Fibroblast of lung (primary cell): ENCODE data around the gene UACA. TPM values are rescaled to one million over a fixed set of nuclear protein-coding genes. Genes with fewer than 3 reads are reported as not detected.
"Not testable (repeated sequence)": the region's sequence is repeated elsewhere in the genome, so short reads cannot be mapped to it uniquely, and the experiment has no call there.

ENCODE experiments used
- DNase-seq, 2 donors: peaks; one replicate each; pipeline versions ENCODE4 v3.0.0 to v3.0.0-alpha.2; 2010; ENCODE audit warnings: low read depth in 2 of 2
- H2AFZ ChIP-seq: 2 replicates; pipeline ENCODE4 v1.5.1; 2012; ENCODE audit warnings: low read length, control low read depth, inconsistent platforms
- H3K27ac ChIP-seq: 2 replicates; pipeline ENCODE4 v1.5.1; 2011; ENCODE audit warnings: low read length, control low read depth; ENCODE audit not compliant: insufficient read depth
- H3K27me3 ChIP-seq: 2 replicates; pipeline ENCODE4 v1.5.1; 2011; ENCODE audit warnings: mild to moderate bottlenecking, low read length; ENCODE audit not compliant: control insufficient read depth, insufficient read depth
- H3K36me3 ChIP-seq: 2 replicates; pipeline ENCODE4 v1.5.1; 2011; ENCODE audit warnings: low read length; ENCODE audit not compliant: control insufficient read depth, insufficient read depth
- H3K4me1 ChIP-seq: 2 replicates; pipeline ENCODE4 v1.5.1; 2011; ENCODE audit warnings: low read length; ENCODE audit not compliant: control insufficient read depth, insufficient read depth; ENCODE audit errors: extremely low read depth
- H3K4me2 ChIP-seq: 2 replicates; pipeline ENCODE4 v1.5.1; 2011; ENCODE audit warnings: low read length, control low read depth; ENCODE audit not compliant: insufficient read depth; ENCODE audit errors: extremely low read depth
- H3K4me3 ChIP-seq, 4 experiments: fragments of 200-600 bp in 1 of 4; sonication (generic) in 1 of 4; replicated peaks in 1 of 4; 2 replicates each; pipeline ENCODE4 v1.5.1; 2011 to 2016; ENCODE audit warnings: low read length in 4 of 4, low read depth in 3 of 4, mild to moderate bottlenecking in 3 of 4, control low read depth in 2 of 4, inconsistent platforms in 1 of 4, mixed read lengths in 1 of 4; ENCODE audit not compliant: insufficient read depth in 1 of 4; ENCODE audit errors: control extremely low read depth in 1 of 4
- H3K79me2 ChIP-seq: 2 replicates; pipeline ENCODE4 v1.5.1; 2012; ENCODE audit warnings: mild to moderate bottlenecking, low read length, inconsistent platforms; ENCODE audit not compliant: control insufficient read depth, insufficient read depth
- H3K9ac ChIP-seq: 2 replicates; pipeline ENCODE4 v1.5.1; 2011; ENCODE audit warnings: mild to moderate bottlenecking, low read length, control low read depth; ENCODE audit not compliant: insufficient read depth
- H3K9me3 ChIP-seq: 2 replicates; pipeline ENCODE4 v1.5.1; 2012; ENCODE audit warnings: low read depth, low read length; ENCODE audit not compliant: control insufficient read depth, insufficient read depth
- H4K20me1 ChIP-seq: 2 replicates; pipeline ENCODE4 v1.5.1; 2011; ENCODE audit warnings: low read length; ENCODE audit not compliant: control insufficient read depth, insufficient read depth; ENCODE audit errors: extremely low read depth
- CTCF ChIP-seq, 2 donors: IDR thresholded peaks in 1 of 2; conservative IDR thresholded peaks in 1 of 2; 1 replicate in 1 of 2; 2 replicates in 1 of 2; pipeline ENCODE4 v1.5.1; 2011 to 2012; ENCODE audit warnings: low read length in 2 of 2, control low read depth in 1 of 2, inconsistent platforms in 1 of 2, low read depth in 1 of 2, mild to moderate bottlenecking in 1 of 2
- EZH2 ChIP-seq: IDR thresholded peaks from 2 replicates; pipeline ENCODE4 v1.5.1; 2012; ENCODE audit warnings: low read length, control low read depth, mild to moderate bottlenecking; ENCODE audit errors: missing control alignments
- polyA plus RNA-seq, 2 donors: library from polyadenylated mRNA; depleted of rRNA in 1 of 2; stranded (reverse) in 1 of 2; unstranded in 1 of 2; fragments of >200 nt; gene quantifications; 2 replicates each; pipeline ENCODE4 v1.2.1, GENCODE V29; 2011 to 2012; ENCODE audit warnings: missing spikeins in 1 of 2
- total RNA-seq: library from RNA; depleted of rRNA; stranded (reverse); fragments of >200 nt; gene quantifications from 2 replicates; pipeline ENCODE4 v1.2.1, GENCODE V29; 2014

Gene UACA
- total and polyA plus RNA-seq, 2 donors (not counting 1 experiment from before 2014, with no cell fraction given), result 170 to 187 TPM

- Histone ChIP-seq H3K9me3 (no peaks in the 10 kb centered on the region), H3K4me1 (peaks cover 10% of the 10 kb centered on the region), H3K27me3 (no peaks in the 10 kb centered on the region), H3K36me3 (peaks cover 20% of the 10 kb centered on the region), H3K4me3 (no peak overlapping the region), H4K20me1 (no peaks in the 10 kb centered on the region), H3K79me2 (peaks cover 29% of the 10 kb centered on the region), H3K9ac (no peak overlapping the region), H3K4me2 (no peak overlapping the region), H2AFZ (no peak overlapping the region), H3K27ac (no peak overlapping the region)
- DNase-seq, result peak in 1 of 2 donors; percentile 58
- no peak for TF ChIP-seq CTCF (conservative IDR thresholded peaks at IDR 0.05 in 1 of 2, IDR thresholded peaks at IDR 0.05 in 1 of 2; ENCODE audit: low read depth in 1 of 2, low read length in 2 of 2)
- no peak for TF ChIP-seq EZH2
Observed at GRCh38 chr15:70664494-70664893, 98.9 kb downstream of the UACA start.

- H3K4me1 ChIP-seq, H2AFZ ChIP-seq, H4K20me1 ChIP-seq, H3K27me3 ChIP-seq, H3K4me2 ChIP-seq, H3K9ac ChIP-seq, DNase-seq, H3K27ac ChIP-seq, H3K9me3 ChIP-seq, H3K4me3 ChIP-seq: not testable (repeated sequence)
- H3K79me2 ChIP-seq, result peaks cover 29% of the 10 kb centered on the region
- H3K36me3 ChIP-seq, result peaks cover 14% of the 10 kb centered on the region
Observed at GRCh38 chr15:70663069-70663468, 100.3 kb downstream of the UACA start.

DNA sequence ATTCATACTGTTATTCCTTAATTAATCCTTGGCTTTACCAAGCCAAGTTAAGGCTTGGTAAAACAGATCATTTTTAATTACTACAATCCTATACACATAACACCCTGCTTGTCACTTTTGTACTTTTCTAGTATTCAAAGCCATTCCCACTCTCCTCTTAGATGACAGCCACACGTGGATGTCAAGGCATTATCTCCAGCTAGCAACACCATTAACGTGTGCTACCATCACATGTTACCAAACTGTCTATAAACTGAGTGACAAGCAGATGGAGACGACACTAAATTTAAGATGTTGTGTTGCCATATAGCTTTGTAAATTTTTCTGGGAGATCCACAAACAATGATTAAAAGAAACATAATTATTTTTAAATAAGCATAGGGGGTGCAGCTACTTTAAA is 103.7 kb downstream of the UACA start:
- no peak overlapping the region for H2AFZ ChIP-seq
- H3K9ac ChIP-seq, result no peak overlapping the region
- no peak for DNase-seq
- peaks cover 8% of the 10 kb centered on the region for H3K4me1 ChIP-seq
- no peak overlapping the region for H3K4me3 ChIP-seq
- no peaks in the 10 kb centered on the region for H3K9me3 ChIP-seq
- no peaks in the 10 kb centered on the region for H4K20me1 ChIP-seq
- peaks cover 21% of the 10 kb centered on the region for H3K79me2 ChIP-seq
- no peak overlapping the region for H3K27ac ChIP-seq
- H3K4me2 ChIP-seq, result no peak overlapping the region
- TF ChIP-seq EZH2 (no peak), CTCF (conservative IDR thresholded peaks at IDR 0.05 in 1 of 2, IDR thresholded peaks at IDR 0.05 in 1 of 2; ENCODE audit: low read depth in 1 of 2, low read length in 2 of 2) (no peak)
- H3K27me3 ChIP-seq, result no peaks in the 10 kb centered on the region
- peaks cover 12% of the 10 kb centered on the region for H3K36me3 ChIP-seq
